ENCODE results near the gene ANKRD24.

The ANKRD24 gene

GRCh38 chr19:4266253-4267000 lies 83.9 kb downstream of the ANKRD24 start:
- no peaks in the 10 kb centered on the region for H3K4me1 ChIP-seq (ENCODE audit: insufficient read depth, low read length)
- no peak for ATAC-seq (ENCODE audit: insufficient read depth, low read depth)
- H3K4me3 ChIP-seq (ENCODE audit: low read depth in 1 of 2, low read length in 2 of 2): no peak overlapping the region
- H3K4me2 ChIP-seq (ENCODE audit: insufficient read depth, low read length): no peak overlapping the region
- no peaks in the 10 kb centered on the region for H3K79me2 ChIP-seq (ENCODE audit: insufficient read depth, low read length)
- H3K9me3 ChIP-seq (ENCODE audit: insufficient read depth, low read length, severe bottlenecking): no peaks in the 10 kb centered on the region
- DNase-seq: no peak
- no peak overlapping the region for H2AFZ ChIP-seq (ENCODE audit: low read depth, low read length)
- peaks cover 6% of the 10 kb centered on the region for H4K20me1 ChIP-seq (ENCODE audit: insufficient read depth, low read length)
- no peaks in the 10 kb centered on the region for H3K27me3 ChIP-seq (ENCODE audit: insufficient read depth, low read length, poor library complexity)
- TF ChIP-seq CTCF (IDR thresholded peaks at IDR 0.05; ENCODE audit: borderline replicate concordance, extremely low read depth, low read length, poor library complexity, severe bottlenecking) (no peak), EZH2 (IDR thresholded peaks at IDR 0.05; ENCODE audit: borderline replicate concordance, low read depth, low read length, severe bottlenecking) (no peak)
- peaks cover 53% of the 10 kb centered on the region for H3K36me3 ChIP-seq (ENCODE audit: insufficient read depth, low read length)
- no peak overlapping the region for H3K9ac ChIP-seq (ENCODE audit: low read depth, low read length)
- H3K27ac ChIP-seq (ENCODE audit: low read length): no peak overlapping the region

GRCh38 chr19:4267101-4267900 lies 84.8 kb downstream of the ANKRD24 start:
- no peaks in the 10 kb centered on the region for H3K79me2 ChIP-seq (ENCODE audit: insufficient read depth, low read length)
- no peak overlapping the region for H3K4me3 ChIP-seq (ENCODE audit: low read depth in 1 of 2, low read length in 2 of 2)
- no peak overlapping the region for H2AFZ ChIP-seq (ENCODE audit: low read depth, low read length)
- H3K9me3 ChIP-seq (ENCODE audit: insufficient read depth, low read length, severe bottlenecking): no peaks in the 10 kb centered on the region
- H3K4me1 ChIP-seq (ENCODE audit: insufficient read depth, low read length): no peaks in the 10 kb centered on the region
- no peak overlapping the region for H3K9ac ChIP-seq (ENCODE audit: low read depth, low read length)
- peaks cover 6% of the 10 kb centered on the region for H4K20me1 ChIP-seq (ENCODE audit: insufficient read depth, low read length)
- peak; percentile 88 for ATAC-seq (ENCODE audit: insufficient read depth, low read depth)
- peak; percentile 70 for DNase-seq
- H3K27ac ChIP-seq (ENCODE audit: low read length): no peak overlapping the region
- H3K27me3 ChIP-seq (ENCODE audit: insufficient read depth, low read length, poor library complexity): no peaks in the 10 kb centered on the region
- TF ChIP-seq CTCF (IDR thresholded peaks at IDR 0.05; ENCODE audit: borderline replicate concordance, extremely low read depth, low read length, poor library complexity, severe bottlenecking) (peak; percentile 86), EZH2 (IDR thresholded peaks at IDR 0.05; ENCODE audit: borderline replicate concordance, low read depth, low read length, severe bottlenecking) (no peak)
- H3K36me3 ChIP-seq (ENCODE audit: insufficient read depth, low read length): peaks cover 52% of the 10 kb centered on the region
- no peak overlapping the region for H3K4me2 ChIP-seq (ENCODE audit: insufficient read depth, low read length)

- Histone ChIP-seq H3K27me3 (ENCODE audit: insufficient read depth, low read length, poor library complexity) (no peaks in the 10 kb centered on the region), H3K27ac (ENCODE audit: low read length) (no peak overlapping the region), H3K4me2 (ENCODE audit: insufficient read depth, low read length) (no peak overlapping the region), H2AFZ (ENCODE audit: low read depth, low read length) (no peak overlapping the region), H3K36me3 (ENCODE audit: insufficient read depth, low read length) (peaks cover 46% of the 10 kb centered on the region), H3K9me3 (ENCODE audit: insufficient read depth, low read length, severe bottlenecking) (no peaks in the 10 kb centered on the region), H3K9ac (ENCODE audit: low read depth, low read length) (no peak overlapping the region), H3K4me3 (ENCODE audit: low read depth in 1 of 2, low read length in 2 of 2) (no peak overlapping the region), H3K79me2 (ENCODE audit: insufficient read depth, low read length) (no peaks in the 10 kb centered on the region), H3K4me1 (ENCODE audit: insufficient read depth, low read length) (no peaks in the 10 kb centered on the region), H4K20me1 (ENCODE audit: insufficient read depth, low read length) (peaks cover 6% of the 10 kb centered on the region)
- no peak for DNase-seq
- TF ChIP-seq EZH2 (IDR thresholded peaks at IDR 0.05; ENCODE audit: borderline replicate concordance, low read depth, low read length, severe bottlenecking): no peak
- TF ChIP-seq CTCF (IDR thresholded peaks at IDR 0.05; ENCODE audit: borderline replicate concordance, extremely low read depth, low read length, poor library complexity, severe bottlenecking): no peak
- ATAC-seq (ENCODE audit: insufficient read depth, low read depth): no peak
These were observed 85.7 kb downstream of the ANKRD24 start for GRCh38 chr19:4267901-4268815.
